Trophoblast cell (in vitro differentiated cells and primary cell): ENCODE results near the gene PLA2G2C.

Experiments used
- DNase-seq, 2 donors: peaks; one replicate each; pipeline ENCODE4 v3.0.0-alpha.2; 2016
- H2AFZ ChIP-seq: 2 replicates; pipeline ENCODE4 v1.6.1; 2013; ENCODE audit warnings: low read length, moderate library complexity, mild to moderate bottlenecking; ENCODE audit not compliant: insufficient read depth, poor library complexity
- H2AK5ac ChIP-seq: 2 replicates; pipeline ENCODE4 v1.6.1; 2013; ENCODE audit warnings: mild to moderate bottlenecking, low read length
- H2BK120ac ChIP-seq: 2 replicates; pipeline ENCODE4 v1.6.1; 2013; ENCODE audit warnings: low read length, mild to moderate bottlenecking, moderate library complexity; ENCODE audit not compliant: insufficient read depth, poor library complexity
- H2BK12ac ChIP-seq: 2 replicates; pipeline ENCODE4 v1.6.1; 2013; ENCODE audit warnings: mild to moderate bottlenecking, low read length, moderate library complexity
- H2BK5ac ChIP-seq: 2 replicates; pipeline ENCODE4 v1.6.1; 2013; ENCODE audit warnings: low read length, low read depth, moderate library complexity, mild to moderate bottlenecking; ENCODE audit not compliant: poor library complexity
- H3K14ac ChIP-seq: 2 replicates; pipeline ENCODE4 v1.6.1; 2013; ENCODE audit warnings: mild to moderate bottlenecking, low read length
- H3K18ac ChIP-seq: 2 replicates; pipeline ENCODE4 v1.6.1; 2013; ENCODE audit warnings: mild to moderate bottlenecking, low read length
- H3K23ac ChIP-seq: 2 replicates; pipeline ENCODE4 v1.6.1; 2013; ENCODE audit warnings: low read length
- H3K27ac ChIP-seq: 2 replicates; pipeline ENCODE4 v1.5.1; 2013; ENCODE audit warnings: low read depth, mild to moderate bottlenecking, inconsistent platforms, low read length, moderate library complexity
- H3K27me3 ChIP-seq: 2 replicates; pipeline ENCODE4 v1.6.1; 2013; ENCODE audit warnings: inconsistent platforms, mild to moderate bottlenecking, low read length, moderate library complexity; ENCODE audit not compliant: insufficient read depth
- H3K36me3 ChIP-seq, 2 experiments: 1 replicate in 1 of 2; 2 replicates in 1 of 2; pipeline ENCODE4 v1.6.1; 2013; ENCODE audit warnings: low read length in 2 of 2, mild to moderate bottlenecking in 2 of 2, moderate library complexity in 1 of 2; ENCODE audit not compliant: insufficient read depth in 2 of 2, control insufficient read depth in 1 of 2
- H3K4ac ChIP-seq: 2 replicates; pipeline ENCODE4 v1.6.1; 2013; ENCODE audit warnings: low read depth, mild to moderate bottlenecking, low read length, moderate library complexity
- H3K4me1 ChIP-seq, 2 experiments: 1 replicate in 1 of 2; 2 replicates in 1 of 2; pipeline ENCODE4 v1.6.1; 2013; ENCODE audit warnings: low read length in 2 of 2, mild to moderate bottlenecking in 2 of 2, moderate library complexity in 1 of 2; ENCODE audit not compliant: insufficient read depth in 2 of 2, control insufficient read depth in 1 of 2
- H3K4me2 ChIP-seq: 2 replicates; pipeline ENCODE4 v1.6.1; 2013; ENCODE audit warnings: inconsistent platforms, mild to moderate bottlenecking, low read length, moderate library complexity
- H3K4me3 ChIP-seq: 2 replicates; pipeline ENCODE4 v1.5.1; 2013; ENCODE audit warnings: mild to moderate bottlenecking, low read depth, low read length, inconsistent platforms
- H3K79me1 ChIP-seq: one replicate; pipeline ENCODE4 v1.6.1; 2013; ENCODE audit warnings: low read length
- H3K79me2 ChIP-seq: 2 replicates; pipeline ENCODE4 v1.6.1; 2013; ENCODE audit warnings: low read length, mild to moderate bottlenecking; ENCODE audit not compliant: control insufficient read depth, insufficient read depth, poor library complexity
- H3K9ac ChIP-seq: 2 replicates; pipeline ENCODE4 v1.6.1; 2013; ENCODE audit warnings: mild to moderate bottlenecking, low read length
- H3K9me3 ChIP-seq: 2 replicates; pipeline ENCODE4 v1.6.1; 2013; ENCODE audit warnings: low read depth, mild to moderate bottlenecking, control low read depth, inconsistent platforms, low read length; ENCODE audit not compliant: insufficient read depth
- H4K12ac ChIP-seq: 2 replicates; pipeline ENCODE4 v1.6.1; 2013; ENCODE audit warnings: low read depth, mild to moderate bottlenecking, low read length, moderate library complexity
- H4K8ac ChIP-seq: 2 replicates; pipeline ENCODE4 v1.6.1; 2013; ENCODE audit warnings: low read depth, mild to moderate bottlenecking, low read length, moderate library complexity
- H4K91ac ChIP-seq: one replicate; pipeline ENCODE4 v1.6.1; 2013; ENCODE audit warnings: low read depth, mild to moderate bottlenecking, low read length, moderate library complexity
- WGBS: extraction: QIAGEN DNeasy Blood & Tissue Kit; methylation state at CpG from one replicate; pipeline ENCODE4 v1.1.7; 2013; ENCODE audit warnings: missing lambda C conversion rate; ENCODE audit not compliant: insufficient read length, insufficient coverage; ENCODE audit errors: extremely low coverage; 5-methylcytosine and 5-hydroxymethylcytosine counted together

Gene PLA2G2C

DNA sequence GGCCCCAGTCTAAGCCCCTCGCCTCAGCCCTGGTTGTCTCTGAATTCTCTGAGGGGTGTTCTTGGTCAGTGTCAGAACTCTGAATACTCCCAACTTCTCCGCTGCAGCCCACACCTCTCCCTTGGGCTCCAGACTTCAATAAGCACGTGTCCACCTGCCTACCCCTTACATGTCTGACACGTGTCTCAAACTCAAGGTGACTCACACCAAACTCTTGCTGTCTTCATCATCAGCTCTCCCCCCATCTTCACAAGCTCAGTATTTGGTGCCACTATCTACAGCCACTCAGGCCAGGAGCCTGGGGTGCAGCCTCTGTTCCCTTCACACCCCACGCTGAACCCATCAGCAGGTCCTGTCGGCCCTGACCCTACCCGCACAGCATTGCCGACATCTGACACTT is 19.2 kb downstream of the PLA2G2C start:
- no CpG with 5 or more reads among the region's 8 CpGs for WGBS

DNA sequence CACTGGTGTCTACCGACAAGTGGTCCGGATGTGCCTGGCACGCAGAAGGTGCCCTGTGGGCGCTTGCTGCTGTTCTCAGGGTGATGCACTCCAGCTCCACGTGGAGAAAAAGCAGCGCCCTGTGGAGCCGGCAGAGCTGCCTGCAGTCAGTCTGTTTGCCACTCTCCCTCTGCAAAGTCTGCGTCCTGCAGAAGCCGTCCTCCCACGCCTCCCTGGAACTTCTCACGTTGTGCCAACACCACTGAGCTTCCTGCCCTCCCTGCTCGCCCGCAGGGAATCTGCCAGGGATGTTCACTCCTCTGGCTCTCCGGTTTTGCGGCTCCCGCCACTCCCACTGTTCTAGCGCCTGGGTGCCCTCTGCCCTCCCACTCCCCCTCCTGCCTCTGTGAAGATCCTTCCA is 20.3 kb downstream of the PLA2G2C start:
- no peak overlapping the region for H3K4ac ChIP-seq
- DNase-seq, result no peak
- H2AFZ ChIP-seq, result no peak overlapping the region
- WGBS, result no CpG with 5 or more reads among the region's 17 CpGs
- H3K27me3 ChIP-seq, result no peaks in the 10 kb centered on the region
- H3K9me3 ChIP-seq, result peaks cover 11% of the 10 kb centered on the region
- no peaks in the 10 kb centered on the region for H3K36me3 ChIP-seq
- H4K12ac ChIP-seq, result no peak overlapping the region
- no peak overlapping the region for H3K23ac ChIP-seq
- no peaks in the 10 kb centered on the region for H3K79me2 ChIP-seq
- H3K14ac ChIP-seq, result no peak overlapping the region
- no peak overlapping the region for H3K18ac ChIP-seq
- no peak overlapping the region for H4K91ac ChIP-seq
- no peak overlapping the region for H2BK5ac ChIP-seq
- H2AK5ac ChIP-seq, result no peak overlapping the region
- no peak overlapping the region for H3K4me2 ChIP-seq
- H2BK120ac ChIP-seq, result no peak overlapping the region
- no peaks in the 10 kb centered on the region for H3K4me1 ChIP-seq
- no peaks in the 10 kb centered on the region for H3K79me1 ChIP-seq
- H4K8ac ChIP-seq, result no peak overlapping the region
- no peak overlapping the region for H3K4me3 ChIP-seq
- no peak overlapping the region for H3K9ac ChIP-seq
- no peak overlapping the region for H2BK12ac ChIP-seq
- H3K27ac ChIP-seq, result no peak overlapping the region

More for the DNA sequence above, 19.2 kb downstream of the PLA2G2C start:
- Histone ChIP-seq H2AK5ac (no peak overlapping the region), H3K27ac (no peak overlapping the region), H2BK120ac (no peak overlapping the region), H2BK12ac (no peak overlapping the region), H3K79me2 (no peaks in the 10 kb centered on the region), H3K4me2 (no peak overlapping the region), H3K14ac (no peak overlapping the region), H3K23ac (no peak overlapping the region), H4K12ac (no peak overlapping the region), H2AFZ (no peak overlapping the region), H3K27me3 (no peaks in the 10 kb centered on the region), H3K79me1 (no peaks in the 10 kb centered on the region), H3K4ac (no peak overlapping the region), H4K91ac (no peak overlapping the region), H3K9me3 (peaks cover 12% of the 10 kb centered on the region), H2BK5ac (no peak overlapping the region), H3K9ac (no peak overlapping the region), H3K4me1 (no peaks in the 10 kb centered on the region), H3K4me3 (no peak overlapping the region), H4K8ac (no peak overlapping the region), H3K18ac (no peak overlapping the region), H3K36me3 (no peaks in the 10 kb centered on the region)
- DNase-seq, result no peak

GRCh38 chr1:20165522-20165951 is 20.8 kb downstream of the PLA2G2C start:
- no peak for DNase-seq
- H3K23ac ChIP-seq, result no peak overlapping the region
- H3K79me2 ChIP-seq, result no peaks in the 10 kb centered on the region
- no peak overlapping the region for H2BK120ac ChIP-seq
- no peak overlapping the region for H3K4me3 ChIP-seq
- H2AK5ac ChIP-seq, result no peak overlapping the region
- H3K4ac ChIP-seq, result no peak overlapping the region
- no CpG with 5 or more reads among the region's 16 CpGs for WGBS
- no peak overlapping the region for H2BK5ac ChIP-seq
- H2AFZ ChIP-seq, result no peak overlapping the region
- no peaks in the 10 kb centered on the region for H3K27me3 ChIP-seq
- H3K14ac ChIP-seq, result no peak overlapping the region
- H3K4me1 ChIP-seq, result no peaks in the 10 kb centered on the region
- no peaks in the 10 kb centered on the region for H3K36me3 ChIP-seq
- H4K12ac ChIP-seq, result no peak overlapping the region
- no peaks in the 10 kb centered on the region for H3K79me1 ChIP-seq
- H3K9me3 ChIP-seq, result peaks cover 16% of the 10 kb centered on the region
- no peak overlapping the region for H3K27ac ChIP-seq
- H3K18ac ChIP-seq, result no peak overlapping the region
- H2BK12ac ChIP-seq, result no peak overlapping the region
- H3K9ac ChIP-seq, result no peak overlapping the region
- no peak overlapping the region for H4K91ac ChIP-seq
- H4K8ac ChIP-seq, result no peak overlapping the region
- H3K4me2 ChIP-seq, result no peak overlapping the region

- DNase-seq, result no peak
- no peak overlapping the region for H2BK120ac ChIP-seq
- H3K4me2 ChIP-seq, result no peak overlapping the region
- H3K27ac ChIP-seq, result no peak overlapping the region
- H4K91ac ChIP-seq, result no peak overlapping the region
- H2AK5ac ChIP-seq, result no peak overlapping the region
- no peaks in the 10 kb centered on the region for H3K4me1 ChIP-seq
- H4K8ac ChIP-seq, result no peak overlapping the region
- no peak overlapping the region for H3K4ac ChIP-seq
- peaks cover 18% of the 10 kb centered on the region for H3K9me3 ChIP-seq
- no peak overlapping the region for H2AFZ ChIP-seq
- H3K9ac ChIP-seq, result no peak overlapping the region
- H3K4me3 ChIP-seq, result no peak overlapping the region
- H3K14ac ChIP-seq, result no peak overlapping the region
- no peaks in the 10 kb centered on the region for H3K27me3 ChIP-seq
- no peaks in the 10 kb centered on the region for H3K79me1 ChIP-seq
- WGBS, result no CpG with 5 or more reads among the region's 15 CpGs
- no peak overlapping the region for H2BK12ac ChIP-seq
- no peaks in the 10 kb centered on the region for H3K79me2 ChIP-seq
- no peak overlapping the region for H2BK5ac ChIP-seq
- H3K18ac ChIP-seq, result no peak overlapping the region
- no peak overlapping the region for H4K12ac ChIP-seq
- no peak overlapping the region for H3K23ac ChIP-seq
- no peaks in the 10 kb centered on the region for H3K36me3 ChIP-seq
Observed at GRCh38 chr1:20164694-20165202, 21.6 kb downstream of the PLA2G2C start.
